Activated T-helper 1 cell treated with anti-CD3 and anti-CD28 coated beads, Interleukin-2, amount 50 U/mL, for 16 hours (primary cell): ENCODE results near the gene GRIK4.

Source experiments
- DNase-seq, 2 donors: peaks; one replicate each; pipeline ENCODE4 v3.0.0-alpha.2; 2020; ENCODE audit warnings: low read depth in 1 of 2, low spot score in 1 of 2

The GRIK4 gene

GRCh38 chr11:120505801-120506425 is 5.6 kb upstream of the GRIK4 start:
- no peak for DNase-seq

GRCh38 chr11:120509346-120510053 is 2.0 kb upstream of the GRIK4 start:
- no peak for DNase-seq

- no peak for DNase-seq
These were observed 987 bp upstream of the GRIK4 start for GRCh38 chr11:120510406-120511115.

DNA sequence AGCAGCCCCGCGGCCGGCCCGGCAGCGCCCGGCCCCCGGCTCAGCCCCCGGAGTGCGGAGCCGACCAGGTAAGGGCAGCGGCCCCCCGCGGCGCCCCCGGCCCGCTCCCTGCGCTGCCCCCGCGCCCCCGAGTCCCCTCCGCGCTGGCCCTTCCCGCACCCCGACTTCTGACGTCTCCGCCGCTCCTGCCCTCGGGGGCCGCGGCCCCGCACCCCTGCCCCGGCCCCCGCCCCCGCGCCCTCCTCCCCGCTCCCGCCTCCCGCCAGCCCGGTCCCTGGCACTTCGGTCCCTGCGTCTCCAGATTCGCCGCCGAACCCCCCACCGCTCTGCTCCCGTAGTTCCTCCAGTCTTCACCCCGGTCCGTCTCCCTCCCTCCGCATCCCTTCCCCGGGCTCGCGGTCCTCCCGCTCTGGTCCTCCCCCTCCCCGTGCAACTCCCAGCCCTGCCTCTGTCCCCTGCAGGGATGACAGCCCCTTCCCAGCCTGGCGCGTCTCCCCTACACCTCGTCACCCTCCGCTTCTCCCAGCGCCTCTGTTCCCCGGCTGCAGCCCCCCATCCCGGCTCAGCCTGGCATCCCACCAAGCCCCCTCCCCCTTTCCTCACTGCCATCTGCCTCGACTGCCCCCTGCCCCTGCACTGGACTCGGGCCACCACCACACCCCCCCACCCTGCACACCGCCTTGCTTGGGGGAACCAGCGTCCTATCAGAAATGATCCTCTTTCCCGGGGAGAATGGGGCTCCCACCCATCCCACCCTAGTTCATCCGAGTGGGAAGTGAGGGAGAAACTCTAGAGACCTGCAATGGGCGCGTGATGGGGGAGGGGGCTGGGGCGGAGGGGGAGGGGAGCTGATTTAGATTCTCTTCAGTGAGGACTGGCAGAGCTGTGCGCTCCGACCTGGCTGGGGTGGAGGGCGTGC is 531 bp downstream of the GRIK4 start:
- DNase-seq = no peak

- no peak for DNase-seq
These were observed 1.3 kb downstream of the GRIK4 start for GRCh38 chr11:120512739-120513435.

DNA sequence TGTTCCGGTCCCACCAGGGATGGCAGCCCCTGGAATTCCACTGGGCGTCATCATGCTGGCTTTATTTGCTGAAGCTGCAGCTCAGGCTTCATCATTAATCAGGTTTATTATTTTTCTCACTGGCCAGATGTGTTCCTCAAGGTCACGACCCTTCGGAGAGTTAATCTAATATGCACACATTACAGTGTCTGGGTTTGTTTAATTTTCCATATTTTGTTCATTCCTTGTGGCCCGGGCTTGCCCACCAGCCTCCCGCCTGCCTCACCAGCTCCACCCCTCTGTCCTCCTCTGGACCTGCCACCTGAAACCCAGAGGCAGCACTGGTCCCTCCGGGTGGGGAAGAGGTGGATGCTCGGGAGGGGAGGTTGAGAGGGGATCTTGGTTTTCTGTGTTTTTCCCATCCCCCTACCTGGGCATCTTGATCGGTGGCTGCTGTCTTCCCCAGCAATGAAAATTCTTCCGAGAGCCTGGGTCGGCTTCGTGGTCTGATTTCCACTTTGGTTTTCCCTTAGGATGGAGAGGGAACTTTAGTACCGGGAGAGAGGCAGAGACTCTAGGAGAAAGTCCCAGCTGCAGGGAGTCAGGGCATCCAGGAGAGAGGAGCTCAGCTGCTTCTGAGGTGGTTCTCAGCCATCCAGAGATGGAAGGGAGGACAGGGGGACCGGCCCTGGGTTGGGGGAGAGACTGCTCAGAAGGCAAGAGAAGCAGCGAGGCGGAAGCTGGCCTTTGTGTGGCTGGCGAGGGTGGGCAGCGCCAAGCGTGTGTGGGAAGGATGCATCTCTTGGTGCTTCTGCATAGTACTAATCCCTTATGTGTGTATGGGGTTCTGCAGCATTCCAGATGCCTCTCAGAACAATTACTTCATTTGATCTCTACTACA is 2.1 kb downstream of the GRIK4 start:
- DNase-seq = no peak

GRCh38 chr11:120514541-120515121 is 3.1 kb downstream of the GRIK4 start:
- no peak for DNase-seq

DNA sequence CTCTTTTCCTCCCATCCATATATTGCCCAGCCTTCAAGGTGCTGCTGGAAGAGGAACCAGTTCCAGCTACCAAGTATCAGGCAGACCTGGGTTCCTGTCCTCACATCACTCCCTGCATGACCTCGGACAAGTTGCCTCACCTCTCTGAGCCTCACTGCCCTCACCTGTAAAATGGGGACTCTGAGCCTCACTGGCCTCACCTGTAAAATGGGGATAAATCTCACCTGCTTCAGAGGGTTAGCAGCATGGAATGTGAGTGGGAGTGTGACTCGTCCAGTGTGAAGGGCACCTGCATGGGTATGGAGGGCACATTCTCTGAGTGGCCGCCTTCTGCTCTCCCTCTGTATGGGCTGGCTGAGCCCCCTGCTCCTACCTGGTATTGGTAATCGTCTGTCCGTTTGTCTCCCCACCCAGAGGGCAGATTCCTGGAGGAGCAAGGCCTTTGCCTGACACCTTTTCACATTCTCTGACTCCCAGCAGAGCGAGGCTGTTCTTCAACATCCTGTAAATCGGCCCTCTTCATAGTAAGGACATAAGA is 3.7 kb downstream of the GRIK4 start:
- DNase-seq = no peak

- no peak for DNase-seq
These were observed 5.2 kb downstream of the GRIK4 start for GRCh38 chr11:120516461-120517389.

DNA sequence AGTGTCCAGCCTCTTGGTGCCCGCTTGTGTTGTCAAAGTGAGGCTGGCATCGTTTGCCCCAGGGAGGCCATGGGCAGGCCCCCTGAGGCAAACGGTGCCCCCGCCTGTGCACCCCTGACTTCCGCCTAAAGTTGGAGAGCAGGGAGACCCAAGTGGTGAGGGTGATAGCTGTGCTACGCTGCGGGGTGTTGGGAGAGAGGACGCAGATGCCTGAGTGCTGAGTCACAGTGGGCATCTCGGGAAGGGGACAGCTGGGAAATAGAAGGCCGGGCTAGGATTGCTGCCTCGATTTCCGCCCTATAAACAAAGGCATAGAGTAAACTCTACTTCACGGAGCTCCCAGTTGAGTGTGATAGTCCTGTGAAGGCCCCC is 5.8 kb downstream of the GRIK4 start:
- no peak for DNase-seq

DNA sequence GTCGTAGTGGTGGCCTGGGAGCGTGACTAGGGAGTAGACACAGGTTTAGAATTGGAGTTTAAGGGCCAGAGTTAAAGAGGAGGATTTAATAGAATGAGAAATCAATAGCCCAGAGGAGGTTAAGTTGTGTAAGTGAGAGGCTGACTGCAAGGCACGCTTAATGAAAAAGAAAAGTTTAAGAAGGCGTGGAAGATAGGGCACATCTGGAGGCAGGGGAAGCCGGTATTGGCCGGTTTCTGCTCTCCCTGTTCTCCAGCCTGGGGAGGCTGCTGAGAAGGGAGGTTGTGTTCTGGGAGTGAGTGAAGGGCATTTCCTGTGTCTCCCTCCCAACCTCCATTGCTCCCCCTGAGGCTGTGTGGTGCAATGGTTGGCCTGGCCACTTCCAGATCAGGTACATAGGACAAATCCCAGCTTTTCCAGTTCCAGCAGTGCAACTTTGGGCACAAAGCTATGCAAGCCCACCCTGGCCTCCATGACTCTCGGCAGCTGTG is 6.3 kb downstream of the GRIK4 start:
- no peak for DNase-seq

GRCh38 chr11:120518356-120518755 is 6.8 kb downstream of the GRIK4 start:
- DNase-seq = no peak

DNA sequence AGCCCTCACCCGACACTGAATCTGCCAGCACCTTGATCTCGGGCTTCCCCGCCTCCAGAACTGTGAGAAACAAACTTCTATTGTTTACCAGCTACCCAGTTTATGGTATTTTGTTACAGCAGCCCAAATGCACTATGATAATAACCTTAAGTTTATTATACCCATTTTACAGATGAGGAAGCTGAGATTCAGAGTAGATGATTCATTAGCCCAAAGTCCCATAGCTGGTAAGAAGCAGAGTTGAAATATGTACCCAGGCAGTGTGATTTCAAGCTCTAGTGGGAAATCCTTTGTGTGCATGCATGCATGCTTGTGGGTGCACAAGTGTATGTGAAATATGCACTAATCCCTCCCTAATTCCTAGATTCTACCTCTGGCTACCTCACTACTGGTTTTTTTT is 7.9 kb downstream of the GRIK4 start:
- no peak for DNase-seq

- no peak for DNase-seq
These were observed 8.7 kb downstream of the GRIK4 start for GRCh38 chr11:120520091-120520822.

- no peak for DNase-seq
These were observed 9.6 kb downstream of the GRIK4 start for GRCh38 chr11:120521176-120521575.

DNA sequence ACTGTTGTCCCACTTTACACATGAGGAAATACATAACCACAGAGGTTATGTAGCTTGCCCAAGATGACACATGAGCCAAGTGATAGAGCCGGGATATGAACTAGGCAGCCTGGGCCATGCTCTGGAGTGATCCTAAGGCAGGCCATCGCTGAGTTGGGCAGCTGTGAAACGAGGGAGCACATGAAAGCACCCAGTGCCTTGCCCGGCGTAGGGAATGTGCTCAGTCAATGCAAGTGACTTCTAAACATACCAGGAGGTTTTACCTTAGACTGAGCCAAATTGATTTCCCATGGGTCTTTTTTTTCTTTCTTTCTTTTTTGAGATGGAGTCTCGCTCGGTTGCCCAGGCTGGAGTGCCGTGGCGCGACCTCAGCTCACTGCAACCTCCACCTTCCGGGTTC is 10.5 kb downstream of the GRIK4 start:
- DNase-seq = no peak

- no peak for DNase-seq
These were observed 11.2 kb downstream of the GRIK4 start for GRCh38 chr11:120522736-120523135.
